ENCODE results near the gene NKX2-4.
"Not testable (repeated sequence)": the region's sequence is repeated elsewhere in the genome, so short reads cannot be mapped to it uniquely, and the experiment has no call there.

The NKX2-4 gene

DNA sequence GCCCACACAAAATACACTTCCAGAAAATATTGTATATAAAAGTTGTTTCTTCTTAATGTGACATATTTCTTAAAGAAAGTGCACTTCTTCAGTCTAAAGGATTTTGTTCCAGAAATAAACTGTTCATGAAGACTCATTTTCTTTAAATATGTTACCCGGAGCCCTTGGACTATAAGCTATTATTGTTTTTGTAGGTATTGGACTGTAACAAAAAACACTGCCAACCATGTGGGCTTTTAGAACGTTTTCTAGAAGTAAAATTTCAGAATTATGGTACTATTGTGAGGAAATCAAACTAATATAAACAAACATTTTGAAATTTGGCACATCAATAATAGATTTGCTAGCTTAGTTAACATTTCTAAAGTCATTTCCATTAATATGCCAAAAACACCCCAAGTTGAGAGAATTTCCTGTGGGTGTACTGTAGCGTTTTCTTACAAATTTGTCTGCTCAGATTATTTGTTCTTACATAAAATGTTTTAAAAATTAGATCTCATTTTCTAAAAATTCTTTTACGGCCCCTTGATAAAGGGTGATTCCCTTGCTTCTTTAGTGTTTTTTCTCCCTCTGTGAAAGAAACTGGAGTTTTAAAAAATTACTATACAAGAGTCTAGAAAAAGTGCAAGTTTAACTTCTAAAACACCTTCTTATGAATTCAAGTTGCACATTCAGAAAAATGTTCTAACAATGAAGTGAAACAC lies 3.4 kb downstream of the NKX2-4 start:
- no peak for DNase-seq

DNA sequence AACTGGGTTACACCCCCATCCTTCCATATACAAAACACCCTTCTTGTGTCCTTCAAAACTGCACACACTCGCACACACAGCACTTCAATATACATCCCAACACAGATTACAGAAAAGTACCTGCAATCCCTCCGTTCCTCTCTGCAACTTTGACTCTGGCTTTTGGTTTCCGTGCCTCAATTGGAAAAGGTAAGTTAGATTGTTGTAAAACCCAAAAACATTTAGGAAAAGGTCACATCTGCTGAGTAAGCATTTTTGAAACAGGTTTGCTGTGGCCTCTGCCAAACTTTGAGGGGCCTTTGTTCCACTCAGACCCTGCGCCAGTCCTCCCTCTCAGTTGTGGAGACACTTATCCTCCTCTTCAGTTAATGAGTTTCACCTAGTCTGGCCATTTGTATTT lies 4.2 kb downstream of the NKX2-4 start:
- DNase-seq = no peak

DNA sequence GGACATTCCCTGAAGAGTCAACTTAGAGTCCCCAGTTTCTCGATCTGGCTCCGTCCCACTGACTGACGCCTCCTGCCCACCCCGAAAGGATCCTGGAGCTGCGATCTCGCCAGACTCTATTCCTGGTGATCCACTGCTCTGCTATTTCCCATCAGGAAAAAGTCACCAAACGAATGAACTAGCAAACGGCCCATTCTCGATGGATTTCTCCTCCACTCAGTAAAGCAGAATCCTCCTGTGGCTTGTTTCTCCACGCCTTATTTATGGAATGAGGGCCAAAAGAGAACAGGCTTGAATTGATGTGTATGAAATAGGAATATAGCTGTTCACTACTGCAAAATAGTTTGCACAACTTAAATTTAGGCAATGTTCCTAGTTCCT lies 5.4 kb downstream of the NKX2-4 start:
- no peak for DNase-seq

DNA sequence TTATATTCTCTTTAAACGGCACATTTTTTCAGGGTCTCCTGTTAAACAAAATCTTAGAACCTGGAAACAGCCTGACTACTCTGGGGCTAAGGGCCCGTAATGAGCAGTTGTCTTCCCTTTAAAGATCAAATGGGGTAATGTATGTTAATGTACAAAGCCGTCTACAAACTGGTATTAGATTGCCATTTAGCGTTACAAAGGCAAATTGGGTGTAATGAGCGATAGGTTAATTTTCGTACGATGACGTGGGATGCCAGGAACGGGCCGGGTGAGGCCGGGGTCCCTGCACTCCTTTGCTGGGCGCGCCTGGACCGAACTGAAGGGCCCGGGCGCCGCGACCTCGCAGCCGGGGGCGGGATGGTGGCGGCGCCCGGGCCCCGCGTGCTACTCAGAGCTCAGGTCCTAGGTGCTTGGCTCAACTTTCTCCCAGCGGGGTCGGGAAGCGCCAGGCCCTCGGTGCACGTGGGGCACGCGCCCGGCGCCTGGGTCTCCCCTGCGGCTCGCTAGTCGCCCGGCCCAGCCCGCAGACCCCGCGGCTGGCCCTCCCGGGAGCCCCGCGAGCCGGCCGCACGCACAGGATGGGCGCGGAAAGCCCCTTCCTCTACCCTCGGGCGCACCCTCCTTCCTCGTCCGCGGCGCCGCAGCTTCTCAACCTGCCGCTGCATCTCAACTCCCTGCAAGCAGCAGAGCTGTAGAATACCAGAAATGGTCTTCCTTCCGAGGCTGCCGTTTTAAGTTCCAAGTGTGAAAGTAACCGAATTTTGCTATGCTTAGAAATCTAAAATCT lies 5.9 kb downstream of the NKX2-4 start:
- DNase-seq = no peak

DNA sequence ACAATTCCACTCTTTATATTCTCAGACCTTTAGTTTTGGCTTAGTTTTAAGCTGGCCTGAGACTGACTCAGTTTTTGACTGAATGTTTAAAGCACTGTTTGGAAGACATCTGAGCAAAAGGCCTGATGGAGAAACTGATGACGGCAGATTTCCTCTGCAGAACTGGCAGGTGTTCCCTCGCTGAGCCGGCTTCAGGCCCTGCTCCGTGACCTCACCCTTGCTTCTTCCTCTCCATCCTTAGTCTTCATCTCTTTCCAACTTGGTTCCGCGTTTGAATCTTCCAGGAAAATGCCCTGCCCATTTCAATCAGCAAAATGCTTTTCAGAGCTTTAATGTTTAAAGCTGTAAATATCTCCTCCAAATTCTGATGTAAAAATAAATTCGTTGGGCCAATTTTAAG lies 6.6 kb downstream of the NKX2-4 start:
- DNase-seq = no peak

DNA sequence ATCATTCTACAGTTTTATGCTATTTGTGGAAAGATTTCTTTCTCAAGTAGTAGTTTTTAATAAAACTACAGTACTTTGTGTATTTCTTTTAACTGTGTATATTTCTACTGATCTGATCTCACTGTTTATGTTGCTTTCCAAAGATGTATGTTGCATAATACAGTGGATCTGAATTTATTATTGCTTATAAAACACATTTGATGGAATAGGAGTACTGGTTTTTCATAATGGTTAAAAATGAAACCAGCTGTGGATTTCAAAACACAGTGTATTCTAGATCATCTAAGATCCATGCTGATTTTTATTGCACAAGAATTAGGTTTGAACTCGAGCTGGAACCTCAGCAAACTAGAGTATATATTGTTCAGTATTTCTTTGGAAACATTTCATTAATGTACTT lies 8.0 kb downstream of the NKX2-4 start:
- DNase-seq = no peak

DNA sequence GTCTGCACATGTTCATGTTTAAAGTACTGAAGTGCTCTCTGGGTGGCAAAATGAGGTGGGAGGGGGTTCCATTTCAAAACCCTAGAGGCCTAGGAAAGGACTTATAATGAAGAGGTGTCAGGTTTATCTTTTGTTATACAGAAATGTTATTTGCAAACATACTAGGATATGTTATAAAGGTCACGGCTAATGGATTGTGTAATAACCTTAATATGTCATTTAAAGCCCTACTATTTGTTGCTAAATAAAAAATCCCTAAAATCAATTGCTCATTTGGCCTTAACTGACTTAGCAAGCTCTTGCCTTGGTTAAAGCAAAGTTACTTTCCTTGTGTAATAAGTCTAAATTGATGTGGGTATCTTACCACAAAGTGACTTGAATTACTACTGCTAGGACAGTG lies 8.8 kb downstream of the NKX2-4 start:
- no peak for DNase-seq

DNA sequence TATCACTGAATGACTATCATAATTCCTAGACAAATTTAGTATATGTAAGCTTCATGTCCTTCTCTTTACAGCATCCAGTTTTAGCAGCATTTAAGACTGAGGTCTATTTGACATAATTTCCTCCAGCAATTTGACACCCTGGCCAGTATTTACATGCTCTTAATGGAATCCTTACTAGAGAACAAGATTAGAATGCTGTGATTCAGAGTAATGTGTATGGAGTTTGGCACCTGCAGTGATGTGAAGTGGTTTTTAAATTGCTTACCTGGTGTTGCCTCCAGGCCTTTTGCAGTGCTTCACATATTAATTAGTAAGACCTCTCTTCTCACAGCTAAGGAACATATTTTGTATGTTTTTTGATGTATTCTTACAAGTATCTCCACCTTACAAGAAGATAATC lies 9.8 kb downstream of the NKX2-4 start:
- no peak for DNase-seq

DNA sequence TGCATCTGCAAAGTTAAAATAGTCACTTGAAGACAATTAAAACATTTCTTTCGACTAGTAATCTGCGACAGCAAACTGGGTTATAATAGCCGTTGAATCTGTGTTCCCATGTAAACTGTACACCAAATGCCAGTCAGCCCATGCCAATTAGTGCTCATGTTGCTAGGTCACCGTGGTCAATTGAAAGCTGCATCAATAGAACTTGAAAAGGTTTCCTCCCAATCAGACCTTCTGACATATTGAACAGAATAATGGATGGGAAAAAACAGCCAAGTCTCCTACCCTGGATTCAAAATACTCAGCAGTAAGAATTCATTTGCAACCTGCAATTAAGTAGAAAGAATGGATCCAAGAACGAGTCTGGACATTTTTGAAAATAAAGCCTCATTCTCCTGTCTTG lies 11.2 kb downstream of the NKX2-4 start:
- DNase-seq = no peak

DNA sequence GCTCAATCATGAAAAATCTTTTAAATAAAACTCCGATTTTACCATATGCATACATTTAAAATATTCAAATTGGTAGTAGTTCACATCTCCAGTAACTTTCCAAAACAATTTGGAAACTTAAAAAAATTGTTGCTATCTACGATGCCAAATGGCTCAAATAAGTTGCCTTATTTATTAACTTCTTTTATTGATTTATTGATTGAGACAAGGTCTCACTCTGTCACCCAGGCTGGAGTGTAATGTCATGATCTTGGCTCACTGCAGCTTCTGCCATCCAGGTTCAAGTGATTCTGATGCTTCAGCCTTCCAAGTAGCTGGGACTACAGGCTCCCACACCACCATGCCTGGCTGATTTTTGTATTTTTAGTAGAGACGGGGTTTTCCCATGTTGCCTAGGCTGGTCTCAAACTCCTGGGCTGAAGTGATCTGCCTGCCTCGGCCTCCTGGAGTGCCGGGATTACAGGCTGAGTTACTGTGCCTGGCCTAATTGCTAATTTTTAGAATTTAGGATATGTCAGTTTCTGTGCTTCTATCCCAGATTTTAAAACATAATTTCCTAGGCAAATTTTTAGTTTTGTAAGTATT lies 12.9 kb downstream of the NKX2-4 start:
- DNase-seq = no peak

DNA sequence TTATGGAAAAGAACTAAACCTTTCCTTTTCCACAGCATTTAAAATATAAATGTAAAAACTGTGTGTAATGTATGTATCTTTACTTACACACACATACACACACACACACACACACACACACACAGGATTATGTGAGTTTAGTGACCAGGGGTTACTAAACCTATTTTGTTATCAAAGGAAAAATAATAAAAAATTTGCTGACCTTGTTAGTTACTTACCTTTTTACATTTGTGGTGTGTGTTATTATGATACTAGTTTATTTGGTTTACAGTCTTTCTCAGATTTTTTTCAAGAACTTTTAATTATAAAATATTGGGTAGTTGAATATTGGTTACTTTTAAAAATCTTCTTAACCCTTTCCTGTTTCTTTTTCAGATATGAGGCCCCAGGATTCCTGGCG lies 15.7 kb downstream of the NKX2-4 start:
- DNase-seq = no peak

DNA sequence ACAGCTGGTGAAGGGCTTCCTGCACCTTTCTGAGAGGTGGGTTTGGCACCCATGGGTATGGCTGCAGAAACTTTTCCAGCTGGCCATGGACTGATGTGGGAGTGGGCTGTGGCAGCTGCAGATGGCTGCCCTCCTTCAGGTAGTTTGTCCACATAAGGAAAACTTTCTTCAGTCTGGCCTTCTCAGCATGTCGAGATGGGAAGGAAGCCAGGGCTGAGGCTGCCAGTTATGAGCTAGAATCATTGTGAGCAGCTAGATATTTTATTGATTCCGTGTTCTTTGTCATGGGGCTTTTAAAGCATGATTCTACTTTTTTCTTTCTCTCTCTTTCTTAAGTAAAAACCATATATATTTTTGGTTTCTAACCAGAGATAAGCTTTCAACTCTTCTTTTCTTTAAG lies 16.6 kb downstream of the NKX2-4 start:
- DNase-seq = no peak

DNA sequence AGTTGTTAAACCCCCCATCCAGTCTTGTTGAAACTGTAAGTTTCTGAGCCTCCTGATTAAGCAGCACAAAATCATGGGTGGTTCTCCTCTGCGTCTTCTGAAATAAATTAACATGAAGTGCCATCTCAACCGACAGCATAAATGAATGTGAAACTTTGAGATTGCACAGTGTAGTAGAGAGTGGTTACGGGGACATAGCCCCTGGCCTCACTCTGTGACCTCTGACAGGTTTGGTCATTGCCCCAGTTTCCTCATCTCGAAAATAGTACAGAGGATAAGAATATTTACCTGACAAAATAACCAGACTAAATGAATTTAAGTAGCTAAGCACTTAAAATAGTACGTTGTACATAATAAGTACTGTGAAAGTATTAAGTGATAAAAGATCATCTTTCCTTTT lies 19.1 kb downstream of the NKX2-4 start:
- no peak for DNase-seq

DNA sequence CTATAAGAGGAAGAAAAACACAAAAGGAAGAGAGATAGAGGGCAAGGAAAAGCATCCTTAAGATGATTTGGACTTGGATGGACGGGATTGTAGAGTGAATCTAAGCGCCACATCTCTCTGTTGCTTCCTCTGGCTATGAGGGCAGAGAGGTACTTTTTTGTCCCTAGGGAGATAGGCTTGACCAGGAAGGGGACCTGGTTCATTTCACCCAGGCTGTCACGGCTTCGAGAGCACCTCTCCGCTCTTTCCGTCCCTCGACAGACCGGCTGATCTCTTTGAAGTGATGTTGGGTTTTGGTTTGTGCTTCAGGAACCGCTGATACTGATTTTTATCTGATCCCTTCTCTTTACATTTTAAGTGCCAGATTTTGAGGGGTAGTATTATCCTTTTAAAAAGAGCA lies 19.6 kb downstream of the NKX2-4 start:
- DNase-seq = no peak

DNA sequence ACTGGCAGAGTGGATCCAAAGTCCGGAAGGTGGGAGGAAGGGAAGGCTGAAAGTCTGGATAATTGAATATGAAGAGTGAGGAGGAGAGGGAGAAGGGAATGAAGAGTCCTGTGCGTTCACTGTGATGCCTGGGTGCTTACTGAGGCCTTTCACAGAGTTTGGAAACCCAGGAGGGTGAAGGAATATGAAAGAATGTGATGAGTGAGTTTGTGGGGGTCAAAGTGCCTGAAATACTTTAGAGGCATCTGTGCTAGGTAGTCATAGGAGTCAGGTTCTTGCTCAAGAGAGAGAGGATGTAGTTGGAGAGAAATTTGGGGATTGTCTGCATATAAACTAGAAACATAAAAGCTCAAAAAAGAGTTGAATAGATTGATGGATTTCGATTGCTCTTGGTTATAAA lies 20.7 kb downstream of the NKX2-4 start:
- DNase-seq = no peak

DNA sequence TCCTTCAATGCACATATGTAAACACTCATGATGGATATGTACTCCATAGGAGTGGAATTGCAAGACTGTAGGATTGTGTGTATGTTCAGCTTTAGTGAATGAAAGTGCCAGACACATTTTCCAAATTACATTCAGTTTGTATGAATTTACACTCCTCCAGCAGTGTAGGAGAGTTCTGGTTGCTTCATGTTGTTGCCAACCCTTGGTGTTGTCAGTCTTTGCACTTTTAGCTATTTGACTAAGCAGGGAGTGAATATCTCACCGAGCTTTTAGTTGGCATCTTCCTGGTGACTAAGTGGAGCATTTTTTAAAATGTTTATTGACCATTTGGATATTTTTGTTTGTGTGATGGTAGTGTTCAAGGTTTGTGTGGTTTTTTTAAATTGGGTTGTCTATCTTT lies 23.9 kb downstream of the NKX2-4 start:
- no peak for DNase-seq

DNA sequence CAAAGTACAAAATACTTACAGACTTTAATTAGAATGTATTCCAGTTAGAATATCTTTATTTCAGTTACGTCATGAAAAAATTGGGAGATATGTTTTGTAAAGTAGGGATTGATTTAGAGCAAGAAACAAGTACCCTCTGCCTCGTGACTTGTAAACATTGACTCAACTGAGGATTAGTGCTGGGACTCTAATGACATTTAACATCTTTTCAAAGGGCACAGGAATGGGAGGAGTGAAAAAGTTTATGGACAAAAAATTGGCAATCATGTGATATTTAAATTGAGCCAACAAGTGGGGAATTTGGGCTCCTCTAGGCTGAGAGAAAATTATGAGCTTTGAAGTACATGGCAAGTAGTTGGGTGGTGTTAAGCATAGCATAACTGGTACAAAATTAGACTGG lies 25.3 kb downstream of the NKX2-4 start:
- no peak for DNase-seq

DNA sequence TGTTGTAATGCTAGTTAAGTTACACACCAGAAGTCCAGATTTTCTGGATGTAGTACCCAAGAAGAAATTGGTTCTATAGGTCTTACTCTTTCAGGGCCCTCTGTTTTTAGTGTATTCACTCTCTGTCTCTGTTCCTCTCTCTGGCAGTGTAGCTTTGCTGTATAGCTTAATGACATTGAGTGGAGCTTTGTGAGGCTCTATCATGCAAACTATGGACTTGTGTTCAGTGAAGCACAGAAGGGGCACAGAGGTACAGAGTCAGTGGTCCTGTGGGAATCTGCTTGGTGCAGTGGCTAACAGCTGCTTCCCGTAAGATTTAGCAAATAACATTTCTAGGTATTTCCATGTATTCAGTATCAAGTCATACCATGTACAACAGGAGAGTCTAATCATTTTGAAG lies 26.1 kb downstream of the NKX2-4 start:
- no peak for DNase-seq

DNA sequence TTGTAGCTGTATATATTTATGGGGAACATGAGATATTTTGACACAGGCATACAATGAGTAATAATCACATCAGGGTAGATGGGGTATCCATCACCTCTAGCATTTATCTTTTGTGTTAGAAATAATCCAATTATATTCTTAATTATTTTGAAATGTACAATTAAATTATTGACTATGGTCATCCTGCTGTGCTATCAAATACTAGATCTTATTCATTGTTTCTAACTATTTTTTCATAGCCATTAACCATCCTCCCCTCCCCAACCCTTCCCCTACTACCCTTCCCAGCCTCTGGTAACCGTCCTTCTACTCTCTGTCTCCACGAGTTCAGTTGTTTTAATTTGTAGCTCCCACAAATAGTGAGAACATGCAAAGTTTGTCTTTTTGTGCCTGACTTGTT lies 28.5 kb downstream of the NKX2-4 start:
- DNase-seq = no peak

DNA sequence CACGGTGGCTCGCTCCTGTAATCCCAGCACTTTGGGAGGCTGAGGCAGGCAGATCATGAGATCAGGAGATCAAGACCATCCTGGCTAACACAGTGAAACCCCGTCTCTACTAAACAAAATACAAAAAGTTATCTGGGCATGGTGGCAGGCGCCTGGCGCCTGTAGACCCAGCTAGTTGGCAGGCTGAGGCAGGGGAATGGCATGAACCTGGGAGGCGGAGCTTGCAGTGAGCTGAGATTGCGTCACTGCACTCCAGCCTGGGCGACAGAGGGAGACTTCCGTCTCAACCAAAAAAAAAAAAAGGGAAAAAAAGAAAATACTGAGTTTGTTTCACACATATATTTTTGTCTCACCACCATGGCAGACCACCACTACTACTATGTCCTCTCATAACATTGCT lies 31.1 kb downstream of the NKX2-4 start:
- DNase-seq = not testable (repeated sequence)

DNA sequence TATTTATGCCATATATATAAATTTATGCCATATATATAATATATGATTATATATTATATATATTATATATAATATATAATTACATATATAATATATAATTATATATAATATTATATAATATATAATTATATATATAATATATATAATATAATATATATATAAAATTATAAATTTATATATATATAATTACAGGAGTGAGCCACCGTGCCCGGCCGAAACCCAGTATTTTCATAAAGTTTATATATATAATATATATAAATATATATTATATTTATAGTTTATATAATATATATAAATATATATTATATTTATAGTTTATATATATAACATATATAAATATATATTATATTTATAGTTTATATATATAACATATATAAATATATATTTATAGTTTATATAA lies 31.6 kb downstream of the NKX2-4 start:
- DNase-seq = no peak

DNA sequence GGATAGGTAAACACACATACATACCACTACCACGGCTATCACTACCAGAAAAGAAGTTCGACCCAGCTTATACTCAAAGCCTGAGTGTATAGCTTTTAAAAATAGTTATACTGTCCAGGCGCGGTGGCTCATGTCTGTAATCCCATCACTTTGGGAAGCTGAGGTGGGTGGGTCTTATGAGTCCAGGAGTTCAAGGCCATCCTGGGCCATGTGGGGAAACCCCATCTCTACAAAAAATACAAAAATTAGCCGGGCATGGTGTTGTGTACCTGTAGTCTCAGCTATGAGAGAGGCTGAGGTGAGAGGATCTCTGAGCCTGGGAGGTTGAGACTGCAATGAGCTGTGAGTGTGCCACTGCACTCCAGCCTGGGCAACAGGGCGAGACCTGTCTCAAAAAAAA lies 32.9 kb downstream of the NKX2-4 start:
- DNase-seq = no peak

DNA sequence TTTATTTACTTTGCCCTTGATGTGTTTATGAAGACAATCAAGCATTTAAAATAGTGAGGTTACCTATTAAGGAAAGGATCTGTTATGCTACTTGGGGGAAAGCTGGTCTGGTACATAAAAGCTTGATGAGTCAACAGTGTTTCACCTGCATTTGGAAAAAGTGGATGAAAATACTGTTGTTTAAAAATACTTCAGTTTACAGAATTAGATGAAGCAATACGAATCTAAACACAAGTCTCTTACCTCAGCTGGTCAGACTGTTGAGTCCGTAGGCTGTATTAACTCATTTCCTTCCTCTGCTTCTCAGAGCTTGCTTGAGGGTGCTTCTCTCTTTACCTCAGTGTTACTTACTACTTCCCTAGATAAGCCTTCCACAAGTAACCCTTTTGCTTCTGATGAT lies 36.1 kb downstream of the NKX2-4 start:
- DNase-seq = no peak

DNA sequence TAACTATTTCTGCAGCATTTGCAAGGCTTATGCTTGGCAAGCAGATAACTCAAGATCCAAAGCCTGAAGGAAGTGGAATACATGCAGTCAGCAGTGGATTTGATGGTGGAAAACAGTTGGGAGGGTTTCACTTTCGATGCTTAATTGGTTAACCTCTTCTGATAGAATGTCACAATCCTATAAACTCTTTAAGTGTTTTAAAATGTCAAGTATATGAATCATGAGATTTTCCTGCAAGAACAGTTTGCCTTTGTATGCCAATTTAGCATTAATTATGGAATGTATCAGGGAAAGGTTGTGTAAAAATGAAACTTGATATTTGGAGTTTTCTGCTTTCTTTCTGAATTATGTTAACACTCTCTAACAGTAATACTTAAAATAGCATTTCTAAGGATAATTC lies 36.6 kb downstream of the NKX2-4 start:
- no peak for DNase-seq

DNA sequence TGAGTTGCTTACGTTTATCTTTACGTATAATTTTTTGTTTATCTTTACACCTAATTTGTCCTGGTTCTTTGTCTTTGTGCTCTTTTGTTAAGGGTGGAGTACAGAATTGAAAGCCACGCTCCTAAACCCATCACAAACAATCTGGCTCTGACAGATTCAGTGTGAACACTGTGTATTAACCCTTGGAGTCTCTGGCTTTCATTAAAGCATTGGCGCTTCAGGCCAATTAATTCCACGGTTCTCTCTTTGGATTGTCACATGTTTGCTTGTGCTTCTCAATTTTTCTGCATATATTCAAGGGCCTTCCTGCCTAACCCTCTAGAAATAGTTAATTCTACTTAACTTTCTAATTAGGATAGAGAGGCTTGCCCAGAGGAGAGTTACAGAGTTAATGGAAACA lies 38.6 kb downstream of the NKX2-4 start:
- DNase-seq = no peak
